Keratinocyte (primary cell): Measurements from ENCODE around the gene FMNL2. TPM values are rescaled to one million over a fixed set of nuclear protein-coding genes. Genes with fewer than 3 reads are reported as not detected.

Experiments
- DNase-seq: peaks from one replicate; pipeline ENCODE4 v3.0.0-alpha.2; 2011; ENCODE audit warnings: low read depth, missing footprints, low spot score
- FAIRE-seq: peaks from 2 replicates; lab custom pipeline; 2011; peaks lifted over from hg19 to GRCh38; lab: Jason Lieb, UNC
- H2AFZ ChIP-seq: 2 replicates; pipeline ENCODE4 v1.6.0; 2012; ENCODE audit warnings: low read length, control low read depth, inconsistent platforms; ENCODE audit not compliant: control insufficient read depth
- H3K27ac ChIP-seq: 2 replicates; pipeline ENCODE4 v1.5.1; 2011; ENCODE audit warnings: low read length; ENCODE audit not compliant: control insufficient read depth, insufficient read depth
- H3K27me3 ChIP-seq: 3 replicates; pipeline ENCODE4 v1.6.0; 2011; ENCODE audit warnings: low read length; ENCODE audit not compliant: control insufficient read depth, insufficient read depth; ENCODE audit errors: extremely low read depth
- H3K36me3 ChIP-seq, 2 experiments: 2 replicates in 1 of 2; 3 replicates in 1 of 2; pipeline ENCODE4 v1.5.1; 2011; ENCODE audit warnings: low read length in 2 of 2, mild to moderate bottlenecking in 1 of 2; ENCODE audit not compliant: control insufficient read depth in 2 of 2, insufficient read depth in 2 of 2; ENCODE audit errors: extremely low read depth in 1 of 2
- H3K4me1 ChIP-seq: 3 replicates; pipeline ENCODE4 v1.5.1; 2011; ENCODE audit warnings: low read length; ENCODE audit not compliant: control insufficient read depth, insufficient read depth; ENCODE audit errors: extremely low read depth
- H3K4me2 ChIP-seq: 3 replicates; pipeline ENCODE4 v1.6.0; 2011; ENCODE audit warnings: low read depth, low read length; ENCODE audit not compliant: control insufficient read depth, insufficient read depth; ENCODE audit errors: extremely low read depth
- H3K4me3 ChIP-seq, 3 experiments: fragments of 200-600 bp in 1 of 3; sonication (generic) in 1 of 3; 2 replicates in 2 of 3; 3 replicates in 1 of 3; pipeline ENCODE4 v1.5.1; 2011 to 2016; ENCODE audit warnings: low read length in 3 of 3, mild to moderate bottlenecking in 3 of 3, control low read depth in 2 of 3, inconsistent platforms in 1 of 3, low read depth in 1 of 3, mixed read lengths in 1 of 3, mixed run types in 1 of 3, moderate library complexity in 1 of 3; ENCODE audit not compliant: control insufficient read depth in 2 of 3, insufficient read depth in 2 of 3; ENCODE audit errors: extremely low read depth in 1 of 3
- H3K79me2 ChIP-seq: 2 replicates; pipeline ENCODE4 v1.6.0; 2012; ENCODE audit warnings: low read length; ENCODE audit not compliant: control insufficient read depth, insufficient read depth
- H3K9ac ChIP-seq: 3 replicates; pipeline ENCODE4 v1.6.0; 2011; ENCODE audit warnings: low read length; ENCODE audit not compliant: control insufficient read depth, insufficient read depth; ENCODE audit errors: extremely low read depth
- H3K9me1 ChIP-seq: 3 replicates; pipeline ENCODE4 v1.6.0; 2011; ENCODE audit warnings: low read length; ENCODE audit not compliant: control insufficient read depth, insufficient read depth; ENCODE audit errors: extremely low read depth
- H3K9me3 ChIP-seq: 2 replicates; pipeline ENCODE4 v1.5.1; 2012; ENCODE audit warnings: low read depth, low read length; ENCODE audit not compliant: control insufficient read depth
- H4K20me1 ChIP-seq: 3 replicates; pipeline ENCODE4 v1.6.0; 2011; ENCODE audit warnings: low read length; ENCODE audit not compliant: control insufficient read depth, insufficient read depth; ENCODE audit errors: extremely low read depth
- EZH2 ChIP-seq: IDR thresholded peaks from one replicate; pipeline ENCODE4 v1.6.1; 2012; ENCODE audit warnings: inconsistent platforms, mild to moderate bottlenecking, low read length, moderate library complexity
- dilution Hi-C: fragments of 300-500 bp; cut with MboI; formaldehyde crosslinking; loops from one replicate; pipeline ENCODE4 v1.7.0; 2020; ENCODE audit warnings: low sequenced_read_pairs; ENCODE audit not compliant: extremely low pct_ligation_motif_present
- polyA plus RNA-seq, 5 experiments: library from polyadenylated mRNA; depleted of rRNA in 3 of 5; stranded (reverse) in 3 of 5; stranded (forward) in 1 of 5; unstranded in 1 of 5; fragments of >200 nt; gene quantifications; 1 replicate in 1 of 5; 2 replicates in 3 of 5; 3 replicates in 1 of 5; pipeline versions ENCODE4 v1.2.1 to v1.2.3, GENCODE V29; 2011 to 2012; ENCODE audit warnings: missing spikeins in 2 of 5, low read depth in 1 of 5, low replicate concordance in 1 of 5
- TF ChIP-seq, protein P1 (sequence below), 3 experiments: IDR thresholded peaks in 1 of 3; conservative IDR thresholded peaks in 1 of 3; optimal IDR thresholded peaks in 1 of 3; 2 replicates in 2 of 3; 3 replicates in 1 of 3; pipeline versions ENCODE3 to v1.5.1; 2011; ENCODE audit warnings: low read length in 3 of 3, mild to moderate bottlenecking in 3 of 3, moderate library complexity in 2 of 3, control low read depth in 1 of 3, inconsistent platforms in 1 of 3; ENCODE audit not compliant: insufficient read depth in 2 of 3; ENCODE audit errors: extremely low read depth in 1 of 3

FMNL2 gene
- polyA plus RNA-seq, 1 donor (not counting 4 experiments of a cell fraction or from before 2014, with no cell fraction given) = 62.7 TPM

DNA sequence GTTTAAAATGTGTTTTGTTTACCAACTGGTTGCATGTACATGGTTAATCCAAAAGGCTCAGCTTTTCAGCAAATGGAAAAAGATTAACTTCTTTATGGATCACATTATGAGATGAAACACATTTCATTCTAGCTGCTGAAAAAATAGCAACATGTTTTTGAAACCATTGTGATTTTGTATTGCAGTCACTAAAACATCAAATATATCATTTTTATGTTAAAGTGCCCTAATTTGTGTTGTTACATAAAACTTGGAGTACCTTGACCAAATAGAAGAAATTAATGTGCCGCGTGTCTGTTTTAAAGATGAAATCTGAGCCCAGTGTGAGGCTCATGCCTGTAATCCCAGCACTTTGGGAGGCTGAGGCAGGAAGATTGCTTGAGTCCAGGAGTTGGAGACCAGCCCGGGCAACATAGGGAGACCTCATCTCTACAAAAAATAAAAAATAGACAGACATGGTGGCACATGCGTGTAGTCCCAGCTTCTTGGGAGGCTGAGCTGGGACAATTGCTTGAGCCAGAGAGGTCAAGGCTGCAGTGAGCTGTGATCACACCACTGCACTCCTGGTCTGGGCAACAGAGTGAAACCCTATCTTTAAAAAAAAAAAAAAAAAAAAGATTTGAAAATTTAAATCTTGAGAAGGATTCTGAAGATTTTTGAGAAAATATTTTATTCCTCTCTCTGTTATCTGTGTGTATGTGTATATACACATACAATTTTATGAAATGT is 96.6 kb downstream of the FMNL2 start:
- dilution Hi-C loops = no loop called here
- peaks cover 2% of the 10 kb centered on the region for H3K9me1 ChIP-seq
- no peaks in the 10 kb centered on the region for H4K20me1 ChIP-seq
- peak overlapping the region; percentile 29 for H3K4me2 ChIP-seq
- H3K36me3 ChIP-seq = no peaks in the 10 kb centered on the region
- H2AFZ ChIP-seq = no peak overlapping the region
- H3K9me3 ChIP-seq = no peaks in the 10 kb centered on the region
- FAIRE-seq (peak; percentile 5), DNase-seq (no peak)
- H3K27me3 ChIP-seq = no peaks in the 10 kb centered on the region
- H3K4me1 ChIP-seq = peaks cover 44% of the 10 kb centered on the region
- peak overlapping the region; percentile 61 for H3K9ac ChIP-seq
- H3K4me3 ChIP-seq = no peak overlapping the region
- TF ChIP-seq, protein P1, sequence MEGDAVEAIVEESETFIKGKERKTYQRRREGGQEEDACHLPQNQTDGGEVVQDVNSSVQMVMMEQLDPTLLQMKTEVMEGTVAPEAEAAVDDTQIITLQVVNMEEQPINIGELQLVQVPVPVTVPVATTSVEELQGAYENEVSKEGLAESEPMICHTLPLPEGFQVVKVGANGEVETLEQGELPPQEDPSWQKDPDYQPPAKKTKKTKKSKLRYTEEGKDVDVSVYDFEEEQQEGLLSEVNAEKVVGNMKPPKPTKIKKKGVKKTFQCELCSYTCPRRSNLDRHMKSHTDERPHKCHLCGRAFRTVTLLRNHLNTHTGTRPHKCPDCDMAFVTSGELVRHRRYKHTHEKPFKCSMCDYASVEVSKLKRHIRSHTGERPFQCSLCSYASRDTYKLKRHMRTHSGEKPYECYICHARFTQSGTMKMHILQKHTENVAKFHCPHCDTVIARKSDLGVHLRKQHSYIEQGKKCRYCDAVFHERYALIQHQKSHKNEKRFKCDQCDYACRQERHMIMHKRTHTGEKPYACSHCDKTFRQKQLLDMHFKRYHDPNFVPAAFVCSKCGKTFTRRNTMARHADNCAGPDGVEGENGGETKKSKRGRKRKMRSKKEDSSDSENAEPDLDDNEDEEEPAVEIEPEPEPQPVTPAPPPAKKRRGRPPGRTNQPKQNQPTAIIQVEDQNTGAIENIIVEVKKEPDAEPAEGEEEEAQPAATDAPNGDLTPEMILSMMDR (optimal IDR thresholded peaks at IDR 0.05 in 1 of 3, IDR thresholded peaks at IDR 0.05 in 1 of 3, conservative IDR thresholded peaks at IDR 0.05 in 1 of 3; ENCODE audit: extremely low read depth in 1 of 3, insufficient read depth in 2 of 3, low read length in 3 of 3) = no peak
- no peak for TF ChIP-seq EZH2
- peaks cover 86% of the 10 kb centered on the region for H3K79me2 ChIP-seq
- peak overlapping the region; percentile 86 for H3K27ac ChIP-seq

DNA sequence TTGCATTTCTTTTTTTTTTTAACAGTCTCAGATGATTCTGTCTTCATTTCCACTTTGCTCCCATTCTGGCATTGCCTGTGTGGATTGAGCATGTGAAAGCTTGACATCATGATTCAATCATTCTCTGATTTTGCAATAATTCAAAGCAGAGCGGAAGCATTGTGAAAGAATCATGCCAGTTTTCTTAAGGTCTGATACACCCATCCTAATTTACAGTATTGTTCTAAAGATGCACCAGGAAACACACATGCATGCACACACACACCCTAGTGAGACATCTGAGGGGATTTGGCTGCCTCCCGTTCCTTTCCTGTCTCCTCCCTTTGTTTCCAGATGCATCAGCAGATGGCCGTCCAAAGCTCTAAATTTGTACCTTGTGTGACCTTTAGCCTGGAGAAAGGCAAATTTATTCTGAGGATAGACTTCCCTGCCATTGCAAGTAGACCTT is 97.3 kb downstream of the FMNL2 start:
- no peak for TF ChIP-seq EZH2
- TF ChIP-seq, protein P1 (optimal IDR thresholded peaks at IDR 0.05 in 1 of 3, IDR thresholded peaks at IDR 0.05 in 1 of 3, conservative IDR thresholded peaks at IDR 0.05 in 1 of 3; ENCODE audit: extremely low read depth in 1 of 3, insufficient read depth in 2 of 3, low read length in 3 of 3) = no peak
- peak overlapping the region; percentile 29 for H3K4me2 ChIP-seq
- H2AFZ ChIP-seq = no peak overlapping the region
- H3K9ac ChIP-seq = peak overlapping the region; percentile 61
- H3K9me3 ChIP-seq = no peaks in the 10 kb centered on the region
- no peaks in the 10 kb centered on the region for H3K27me3 ChIP-seq
- peaks cover 38% of the 10 kb centered on the region for H3K4me1 ChIP-seq
- peaks cover 88% of the 10 kb centered on the region for H3K79me2 ChIP-seq
- DNase-seq (peak; percentile 59), FAIRE-seq (peak; percentile 97)
- dilution Hi-C loops = no loop called here
- no peaks in the 10 kb centered on the region for H3K36me3 ChIP-seq
- no peaks in the 10 kb centered on the region for H4K20me1 ChIP-seq
- H3K27ac ChIP-seq = peak overlapping the region; percentile 86
- peaks cover 2% of the 10 kb centered on the region for H3K9me1 ChIP-seq
- no peak overlapping the region for H3K4me3 ChIP-seq
